AG20443 (cell line): ENCODE results near the gene CACNB2.

Experiments used
- DNase-seq: peaks from one replicate; pipeline ENCODE4 v3.0.0; 2012; ENCODE audit warnings: low spot score, mixed read lengths

The CACNB2 gene

DNA sequence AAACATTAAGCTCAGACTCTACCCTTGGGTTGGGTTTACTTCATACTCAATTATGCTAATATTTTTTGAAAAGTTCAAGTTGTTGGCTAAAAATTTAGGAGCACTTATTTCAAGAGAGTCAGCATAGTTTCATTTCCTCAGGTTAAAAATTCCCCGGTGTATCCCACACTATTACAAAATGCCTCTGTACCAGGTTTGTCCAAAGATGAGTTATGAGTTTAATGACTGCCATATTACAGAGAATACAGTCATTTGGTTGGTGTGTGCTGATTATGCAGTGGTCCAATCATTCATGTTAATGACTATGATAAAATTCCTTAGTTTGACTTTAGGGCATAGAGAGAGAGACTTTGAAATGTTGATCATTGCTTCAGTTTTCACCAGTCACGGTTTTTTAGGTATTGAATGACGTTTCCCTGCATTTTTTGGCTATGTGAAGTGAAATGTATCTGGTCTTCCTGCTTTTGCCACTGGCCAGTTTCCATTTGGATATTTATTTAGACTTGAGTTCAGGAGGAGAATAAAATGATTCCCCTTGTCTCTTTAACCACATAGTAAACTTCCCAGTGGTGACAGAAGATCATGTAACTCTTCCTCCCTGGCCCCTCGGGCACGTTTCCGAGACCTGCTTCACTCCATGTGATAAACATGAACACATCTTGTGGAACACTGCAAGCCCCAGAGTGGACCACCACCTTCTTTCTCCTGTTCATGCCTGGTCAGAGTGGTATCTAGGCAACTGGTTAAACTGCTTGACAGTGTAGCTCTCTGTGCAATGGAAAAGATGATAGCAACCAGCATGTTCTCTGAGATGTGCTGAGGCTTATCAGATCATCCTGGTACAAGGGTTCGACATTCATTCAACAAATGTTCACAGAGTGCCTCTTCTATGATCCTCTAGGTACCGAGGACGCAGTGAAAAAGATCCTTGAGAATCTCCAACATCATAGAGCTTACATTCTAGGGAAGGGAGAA lies 153.6 kb downstream of the CACNB2 start:
- no peak for DNase-seq

- no peak for DNase-seq
Observed at GRCh38 chr10:18294633-18295032, 154.4 kb downstream of the CACNB2 start.

GRCh38 chr10:18297659-18298058 lies 157.4 kb downstream of the CACNB2 start:
- no peak for DNase-seq

DNA sequence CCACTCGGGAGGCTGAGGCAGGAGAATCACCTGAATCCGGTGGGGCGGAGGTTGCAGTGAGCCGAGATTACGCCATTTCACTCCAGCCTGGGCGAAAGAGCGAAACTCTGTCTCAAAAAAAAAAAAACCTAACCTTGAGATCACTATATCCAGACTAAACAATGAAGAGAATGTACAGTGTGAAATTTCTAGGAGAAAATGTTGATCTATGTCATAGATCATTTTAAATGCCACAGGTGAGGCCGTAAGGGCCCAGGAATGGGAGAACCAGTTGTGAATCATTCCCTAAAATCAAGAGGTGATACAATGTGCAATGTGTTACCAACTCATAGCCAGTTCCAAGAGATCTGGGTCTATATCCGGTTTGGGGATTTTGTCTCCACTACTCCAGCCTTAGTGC lies 158.0 kb downstream of the CACNB2 start:
- no peak for DNase-seq

DNA sequence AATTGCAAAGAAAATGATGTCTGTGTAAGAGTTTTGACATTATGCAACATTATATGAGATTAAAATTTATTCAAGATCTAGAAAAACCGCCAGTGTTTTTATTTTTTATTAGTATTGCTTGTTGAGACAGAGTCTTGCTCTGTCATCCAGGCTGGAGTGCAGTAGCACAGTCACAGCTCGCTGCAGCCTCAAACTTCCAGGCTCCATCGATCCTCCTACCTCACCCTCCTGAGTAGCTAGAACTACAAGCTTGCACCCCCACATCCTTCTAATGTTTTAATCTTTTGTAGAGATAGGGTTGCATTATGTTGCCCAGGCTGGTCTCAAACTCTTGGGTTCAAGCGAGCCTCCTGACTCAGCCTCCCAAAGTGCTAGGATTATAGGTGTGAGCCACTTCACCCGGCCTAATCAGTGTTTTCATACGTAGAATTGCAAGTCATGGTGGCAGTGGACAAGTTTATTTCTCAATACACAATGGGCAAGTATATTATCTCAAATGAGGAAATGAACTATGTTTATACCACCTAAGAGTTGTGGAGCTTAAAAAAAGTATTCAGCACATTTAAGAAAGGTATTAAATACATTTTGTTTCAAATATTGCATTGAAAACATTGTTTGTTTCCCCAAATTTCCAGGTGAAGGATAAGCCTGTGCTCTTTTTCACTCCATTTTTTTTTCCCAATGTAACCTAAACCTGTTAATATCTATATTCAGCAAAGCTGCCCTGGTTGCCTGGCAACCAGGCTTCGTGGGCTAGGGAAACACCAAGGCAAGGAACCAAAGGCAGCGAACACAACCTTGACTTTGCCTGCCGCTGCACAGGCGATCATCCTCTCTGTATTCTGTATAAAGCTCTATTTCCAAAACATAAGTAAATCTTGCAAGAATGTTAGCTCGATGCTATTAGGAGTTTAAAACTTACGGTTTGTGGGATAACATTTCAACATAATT lies 163.9 kb downstream of the CACNB2 start:
- DNase-seq: no peak

- no peak for DNase-seq
Observed at GRCh38 chr10:18306031-18306430, 165.8 kb downstream of the CACNB2 start.

DNA sequence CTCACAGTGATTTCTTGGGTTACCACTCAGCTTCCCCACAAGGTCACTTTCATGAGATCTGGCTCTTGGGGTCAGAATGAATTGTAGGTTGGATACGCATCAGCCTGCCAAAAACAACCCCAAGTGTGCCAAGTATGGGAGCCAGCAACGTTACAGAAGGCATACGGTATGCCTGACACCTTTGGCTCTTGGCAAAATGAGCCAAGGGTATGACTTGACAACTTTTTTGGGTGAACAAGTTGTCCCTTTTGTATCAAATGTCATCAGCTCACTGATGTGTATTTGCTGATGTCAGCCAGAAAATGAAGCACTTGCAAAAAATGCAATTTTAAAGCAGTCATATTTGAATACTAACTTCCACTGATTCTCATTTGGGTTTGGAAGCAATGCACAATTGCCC lies 168.4 kb downstream of the CACNB2 start:
- DNase-seq: no peak

DNA sequence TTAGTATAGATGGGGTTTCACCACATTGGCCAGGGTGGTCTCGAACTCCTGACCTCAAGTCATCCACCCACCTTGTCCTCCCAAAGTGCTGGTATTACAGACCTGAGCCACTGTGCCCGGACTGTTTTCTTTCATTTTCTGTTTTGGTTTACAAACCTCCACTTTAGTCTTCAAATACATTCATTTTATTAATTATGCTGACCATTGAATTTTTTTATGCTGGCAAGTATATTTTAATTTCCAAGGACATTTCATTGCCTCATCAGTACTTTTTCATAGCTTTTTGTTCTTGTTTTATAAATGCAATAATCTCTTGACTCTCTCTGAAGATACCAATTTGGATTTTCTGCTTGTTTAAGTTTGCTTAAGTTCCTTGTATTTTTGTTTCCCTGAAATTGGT lies 170.5 kb downstream of the CACNB2 start:
- no peak for DNase-seq

DNA sequence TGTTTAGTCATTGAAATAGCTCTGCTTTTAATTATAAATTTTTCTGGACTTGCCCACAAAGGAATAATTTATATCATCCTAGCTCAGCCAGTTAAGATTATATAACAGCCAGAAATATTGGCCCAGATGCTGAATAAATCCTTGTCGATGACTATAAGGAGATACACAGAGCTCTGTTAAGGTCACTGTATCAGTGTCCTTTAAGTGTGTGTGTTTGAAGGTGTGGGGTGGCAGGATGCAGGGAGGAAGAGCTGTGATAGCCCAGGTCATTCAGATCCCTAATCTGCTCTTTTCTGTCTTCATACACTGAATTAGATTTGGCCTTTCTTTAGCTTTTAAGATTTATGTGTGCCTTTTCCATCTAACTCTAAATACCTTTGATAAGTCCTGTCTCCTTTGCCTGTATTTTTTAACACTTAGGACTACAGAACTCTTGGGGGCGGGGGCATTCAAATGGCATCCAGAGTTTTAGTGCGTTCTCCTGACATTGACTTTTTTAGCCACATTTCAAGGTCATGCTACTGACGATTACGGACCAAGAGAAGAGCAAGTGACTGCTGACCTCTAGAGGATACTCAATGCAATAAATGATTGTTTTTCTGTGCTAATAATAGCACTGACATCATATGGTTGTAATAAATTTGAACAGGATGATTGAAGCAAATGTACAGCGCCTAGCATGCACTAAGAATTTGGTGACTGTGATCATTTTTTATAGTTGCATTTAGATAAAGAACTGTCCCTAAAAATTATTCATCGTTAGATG lies 172.3 kb downstream of the CACNB2 start:
- peak; percentile 69 for DNase-seq

GRCh38 chr10:18313140-18313530 lies 172.9 kb downstream of the CACNB2 start:
- no peak for DNase-seq

DNA sequence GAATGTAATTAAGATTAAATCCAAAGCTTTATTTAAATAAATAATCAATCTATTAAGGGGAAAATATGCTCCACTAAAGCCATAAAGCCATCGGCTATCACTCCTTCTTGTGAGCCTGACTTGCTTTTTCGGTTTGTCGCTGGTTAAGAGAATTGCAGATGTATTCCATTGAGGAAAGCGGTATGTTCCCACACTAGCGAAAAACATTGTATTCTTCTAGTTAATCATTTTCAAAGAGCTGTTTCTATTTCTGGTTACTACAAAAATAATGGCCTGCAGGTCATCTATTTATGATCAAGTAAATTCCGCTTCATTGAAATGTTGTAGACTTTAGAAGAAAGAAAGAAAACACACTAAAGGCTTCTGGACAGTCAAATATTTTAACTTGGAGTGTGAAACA lies 173.4 kb downstream of the CACNB2 start:
- DNase-seq: no peak

DNA sequence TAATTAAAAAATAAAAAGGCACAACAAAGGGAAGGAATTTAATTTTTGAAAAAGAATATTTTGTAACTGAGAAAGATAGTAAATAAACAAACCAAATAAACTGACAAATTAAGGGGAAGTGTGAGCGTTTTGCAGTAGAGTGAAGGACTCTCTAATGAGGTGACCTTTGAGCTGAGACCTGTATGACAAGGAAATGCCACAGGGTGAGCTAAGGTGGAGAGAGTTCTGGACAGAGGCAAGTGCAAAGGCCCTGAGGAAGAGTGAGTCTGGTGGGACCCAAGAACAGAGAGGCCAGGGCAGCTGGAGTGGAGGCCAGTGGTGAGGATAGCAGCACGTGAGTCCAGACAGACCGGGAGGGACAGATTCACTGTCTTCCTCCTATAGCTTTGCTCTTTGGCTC lies 179.4 kb downstream of the CACNB2 start:
- DNase-seq: no peak

DNA sequence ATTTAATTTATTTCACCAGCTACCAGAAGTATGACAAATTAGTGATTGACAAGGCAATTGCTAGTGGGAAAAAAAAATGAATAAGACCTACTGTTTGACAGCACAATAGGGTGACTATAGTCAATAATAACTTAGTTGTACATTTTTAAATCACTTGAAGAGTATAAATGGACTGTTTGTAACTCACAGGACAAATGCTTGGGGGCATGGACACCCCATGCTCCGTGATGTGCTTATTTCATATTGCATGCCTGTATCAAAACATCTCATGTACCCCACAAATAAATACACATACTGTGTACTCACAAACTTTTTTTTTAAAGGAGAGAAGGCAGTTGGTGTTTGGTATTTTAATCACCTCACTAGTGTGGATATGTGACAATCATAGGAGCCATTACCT lies 181.1 kb downstream of the CACNB2 start:
- no peak for DNase-seq

DNA sequence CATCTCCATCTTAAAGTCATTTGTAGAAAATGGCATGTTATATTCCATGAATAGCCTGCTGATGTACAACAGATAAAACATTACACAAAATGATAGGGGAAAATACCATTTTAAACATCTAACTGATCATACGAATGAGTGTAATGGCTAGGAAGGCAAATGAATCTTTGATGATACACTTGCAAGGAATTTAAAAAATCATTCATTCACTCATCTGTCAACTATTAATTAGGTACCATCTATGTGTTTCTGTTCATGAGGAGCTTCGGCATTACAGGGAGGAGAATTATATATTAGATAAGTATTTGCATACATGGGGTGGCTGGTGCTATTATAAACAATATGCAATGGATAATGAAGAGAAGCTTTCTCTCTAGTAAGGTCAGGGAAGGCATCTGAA lies 183.7 kb downstream of the CACNB2 start:
- no peak for DNase-seq

GRCh38 chr10:18325410-18325809 lies 185.2 kb downstream of the CACNB2 start:
- DNase-seq: no peak

DNA sequence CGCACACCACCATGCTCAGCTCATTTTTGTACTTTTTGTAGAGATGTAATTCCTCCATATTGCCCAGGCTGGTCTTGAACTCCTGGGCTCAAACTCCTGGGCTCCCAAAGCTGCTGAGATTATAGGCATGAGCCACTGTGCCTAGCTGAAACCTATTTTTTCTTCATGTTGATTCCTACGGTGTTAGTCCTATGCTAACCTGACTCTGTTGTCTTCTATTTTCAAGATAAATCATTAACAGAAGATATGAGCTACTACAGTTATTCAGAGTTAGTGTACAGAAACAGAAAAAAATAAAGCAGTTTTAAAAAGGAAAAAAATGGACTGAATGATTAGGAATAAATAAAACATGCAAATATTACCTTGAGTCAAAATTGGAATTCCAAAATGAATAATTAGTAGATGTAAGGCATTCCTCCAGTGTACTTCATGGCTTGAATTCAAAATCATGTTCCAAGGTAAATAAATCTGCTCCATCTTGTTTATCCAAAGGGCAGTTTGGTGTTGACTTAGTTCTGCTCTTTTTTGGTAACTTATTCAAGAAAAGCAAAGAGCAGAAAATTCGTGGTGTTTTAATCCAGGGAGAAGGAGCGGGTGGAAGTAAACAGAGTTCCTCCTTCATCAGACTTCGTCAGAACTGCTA lies 185.8 kb downstream of the CACNB2 start:
- DNase-seq: no peak

- DNase-seq: no peak
Observed at GRCh38 chr10:18328941-18329340, 188.7 kb downstream of the CACNB2 start.

GRCh38 chr10:18332048-18332447 lies 191.8 kb downstream of the CACNB2 start:
- no peak for DNase-seq

DNA sequence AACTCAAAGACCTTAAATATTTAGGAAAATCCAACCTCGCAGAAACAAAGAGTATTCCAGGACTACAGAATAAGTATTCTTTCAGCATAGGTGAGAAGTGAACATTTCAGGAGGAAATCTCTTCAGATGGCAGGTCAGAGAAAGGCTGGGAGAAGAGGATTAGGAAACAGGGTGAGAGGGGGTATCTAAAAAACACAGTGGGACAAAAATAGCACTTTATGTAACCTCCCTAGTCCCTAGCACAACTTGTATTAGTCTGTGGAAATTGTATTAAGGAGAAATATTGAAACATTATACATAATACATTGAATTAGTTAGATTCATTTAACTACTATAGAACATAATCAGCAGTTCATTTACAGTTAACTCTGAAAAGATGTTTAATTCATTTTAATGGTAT lies 192.3 kb downstream of the CACNB2 start:
- no peak for DNase-seq

- DNase-seq: peak; percentile 21
Observed at GRCh38 chr10:18333621-18334020, 193.4 kb downstream of the CACNB2 start.

DNA sequence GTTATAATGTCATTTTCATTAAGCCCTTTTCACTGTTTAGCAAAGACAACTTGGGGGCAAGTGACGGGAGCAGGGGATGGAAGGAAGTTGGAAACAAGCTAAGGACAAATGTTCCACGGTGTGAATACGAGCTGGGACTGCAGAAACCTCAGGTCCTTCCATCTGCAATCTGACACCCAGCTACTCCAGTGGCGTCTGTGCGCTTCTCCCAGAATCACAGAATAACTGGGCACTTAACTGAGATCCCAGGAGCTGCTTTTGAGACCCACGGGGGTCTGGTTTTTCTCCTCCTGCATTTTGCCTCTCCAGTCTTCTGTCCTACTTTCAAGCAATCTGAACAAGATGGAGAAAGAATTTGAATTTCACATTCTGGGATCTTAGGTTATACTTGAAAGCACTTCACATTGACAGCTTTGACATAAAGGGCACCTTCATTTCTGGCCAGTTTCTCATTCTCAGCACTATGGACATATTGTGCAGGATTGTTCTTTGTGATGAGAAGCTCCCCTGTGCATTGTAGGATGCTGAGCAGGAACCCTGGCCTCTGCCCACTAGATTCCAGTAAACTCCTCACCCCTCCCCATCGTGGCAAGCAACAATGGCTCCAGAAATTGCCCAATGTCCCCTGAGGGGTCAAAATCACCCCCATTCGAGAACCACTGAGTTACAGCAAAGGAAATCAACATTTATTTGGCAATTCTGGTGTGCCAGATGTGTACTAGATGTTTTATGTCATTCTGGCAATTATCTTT lies 194.1 kb downstream of the CACNB2 start:
- DNase-seq: peak; percentile 20
